GM18511 (cell line): ENCODE results near the gene CUTC.
A peak's percentile ranks its signal among the peaks of the same experiment; 100 is the strongest.
"Not testable (repeated sequence)": the region's sequence is repeated elsewhere in the genome, so short reads cannot be mapped to it uniquely, and the experiment has no call there.

Experiments
- ATAC-seq: cut with Tn5 transposase; IDR thresholded peaks from one replicate; pipeline ENCODE4 v1.9.1; 2021; ENCODE audit warnings: mild to moderate bottlenecking, moderate library complexity; ENCODE audit not compliant: unreplicated experiment

CUTC gene

DNA sequence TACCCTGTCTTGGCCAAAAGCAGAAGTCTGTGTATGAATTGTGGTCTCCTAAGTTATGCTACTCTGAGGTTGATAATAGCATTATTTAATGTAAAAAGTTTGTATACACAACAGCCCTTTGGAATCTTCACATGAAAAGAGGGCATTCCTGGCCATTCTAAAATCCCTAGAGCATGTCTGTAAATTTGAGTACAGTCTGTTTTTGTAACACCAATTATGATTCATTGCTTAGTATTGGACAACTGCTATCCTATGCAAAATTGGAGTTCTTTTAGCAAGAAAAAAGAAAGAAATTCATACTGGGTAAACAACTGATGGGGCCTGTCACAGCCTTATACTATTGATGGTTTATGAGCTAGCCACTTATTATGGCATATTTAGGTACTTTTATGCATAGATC, 10.2 kb downstream of the CUTC start:
- no peak for ATAC-seq

DNA sequence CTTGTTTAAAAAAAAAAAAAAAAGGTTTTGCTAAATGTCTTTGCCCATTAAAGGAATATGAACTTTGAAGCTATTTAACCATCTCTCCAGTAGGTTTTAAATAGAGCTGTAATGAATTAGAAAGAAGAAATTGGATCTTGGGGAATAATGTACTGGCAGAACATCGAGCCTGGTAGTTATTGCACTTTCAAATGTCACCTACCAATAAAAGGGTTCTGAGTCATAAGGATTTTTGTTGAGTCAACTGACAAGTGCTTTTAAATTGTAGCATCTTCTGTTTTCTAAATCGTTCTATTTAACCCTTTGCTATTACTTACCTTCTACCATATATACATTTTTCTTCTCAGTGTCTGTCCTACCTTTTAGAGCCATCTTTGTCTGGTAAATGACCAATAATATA, 10.7 kb downstream of the CUTC start:
- ATAC-seq, result no peak

DNA sequence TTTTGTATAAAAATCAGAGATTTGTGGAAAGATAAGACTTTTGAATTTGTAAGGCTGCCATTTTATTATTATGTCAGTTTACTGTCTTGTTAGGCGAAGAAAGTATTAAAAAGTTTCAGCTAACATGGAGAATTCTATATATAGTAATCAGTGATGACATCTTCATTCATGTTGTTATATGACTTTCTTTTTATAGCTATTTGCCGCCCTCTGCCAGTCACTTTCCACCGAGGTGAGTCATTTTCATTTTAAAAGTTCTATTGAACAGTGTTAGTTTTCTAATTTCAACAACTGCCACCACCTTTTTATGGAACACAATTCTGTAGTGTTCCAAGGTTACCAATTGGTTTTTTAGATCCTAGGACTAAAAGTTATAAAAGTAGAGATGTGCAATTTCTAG, 11.8 kb downstream of the CUTC start:
- no peak for ATAC-seq

DNA sequence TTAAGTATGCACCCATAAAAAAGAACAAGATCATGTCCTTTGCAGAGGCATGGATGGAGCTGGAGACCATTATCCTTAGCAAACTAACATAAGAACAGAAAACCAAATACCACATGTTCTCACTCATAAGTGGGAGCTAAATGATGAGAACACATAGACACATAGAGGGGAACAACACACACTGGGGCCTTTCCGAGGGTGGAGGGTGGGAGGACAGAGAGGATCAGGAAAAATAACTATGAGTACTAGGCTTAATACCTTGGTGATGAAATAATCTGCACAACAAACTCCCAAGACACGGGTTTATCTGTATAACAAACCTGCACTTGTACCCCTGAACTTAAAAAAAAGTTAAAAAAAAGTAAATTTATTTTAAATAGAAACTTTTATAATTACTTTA, 14.1 kb downstream of the CUTC start:
- ATAC-seq, result not testable (repeated sequence)

DNA sequence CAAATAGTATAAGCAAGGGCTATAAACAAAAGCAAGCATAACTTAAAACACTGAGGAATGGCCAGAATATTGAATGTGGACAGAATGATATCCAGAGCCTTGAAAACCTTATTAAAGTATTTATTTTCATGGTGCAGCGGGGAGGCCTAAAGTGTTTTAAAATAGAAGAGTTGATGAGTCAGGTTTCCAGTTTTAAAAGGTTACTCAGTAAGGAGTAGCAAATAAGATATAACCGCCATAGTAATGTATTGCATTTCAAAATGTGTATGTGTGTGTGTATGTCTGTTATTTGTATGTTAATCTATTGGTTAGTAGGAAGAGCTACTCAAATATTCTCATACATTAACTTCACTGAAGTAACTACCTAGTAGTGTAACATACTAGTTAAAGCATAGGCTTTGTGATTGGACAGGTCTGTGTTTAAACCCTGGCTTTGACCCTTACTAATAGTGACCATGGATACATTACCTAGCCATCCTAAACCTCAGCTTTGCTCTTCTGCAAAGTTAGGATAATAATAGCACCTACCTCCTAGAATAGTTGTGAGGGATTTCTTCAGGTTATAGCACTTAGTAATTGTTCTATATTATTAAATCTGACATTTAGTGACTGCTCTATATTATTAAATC, 16.9 kb downstream of the CUTC start:
- ATAC-seq, result no peak

DNA sequence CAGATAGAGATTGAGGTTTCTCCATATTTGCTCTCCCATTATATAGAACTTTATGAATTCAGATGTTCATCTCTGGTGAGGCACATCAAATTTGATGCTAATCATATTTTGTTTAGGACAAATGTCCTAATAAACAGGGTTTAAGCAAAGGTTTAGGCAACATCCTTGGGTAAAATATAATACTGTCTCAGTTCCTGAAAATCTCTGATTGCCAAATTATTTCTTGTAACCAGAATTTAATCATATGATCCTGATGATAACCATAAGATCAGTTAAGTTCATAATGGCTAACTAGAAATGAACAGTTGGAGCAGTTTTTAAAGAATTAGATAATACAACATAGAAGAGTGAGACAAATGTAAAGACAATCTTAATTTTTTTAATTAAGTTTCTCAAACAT, 18.6 kb downstream of the CUTC start:
- ATAC-seq, result no peak

DNA sequence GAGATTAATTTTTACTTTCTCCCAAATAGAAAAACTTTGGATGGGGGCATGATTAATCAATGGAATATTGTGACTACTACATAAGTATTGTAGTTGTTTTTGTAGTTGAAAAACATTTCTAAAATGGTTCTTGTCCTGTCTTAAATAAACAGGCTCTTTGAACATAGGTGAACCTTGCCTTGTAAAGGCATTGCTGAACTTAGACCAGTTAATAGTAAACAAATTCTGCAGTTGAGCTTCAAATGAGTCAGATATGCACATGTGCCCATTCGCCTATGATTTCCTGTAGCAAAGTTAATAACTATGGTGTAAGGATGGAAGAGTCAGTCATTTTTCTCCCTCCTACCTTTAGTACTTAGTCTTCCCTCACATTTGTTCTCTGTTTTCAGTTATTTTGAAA, 22.6 kb downstream of the CUTC start:
- ATAC-seq, result no peak

DNA sequence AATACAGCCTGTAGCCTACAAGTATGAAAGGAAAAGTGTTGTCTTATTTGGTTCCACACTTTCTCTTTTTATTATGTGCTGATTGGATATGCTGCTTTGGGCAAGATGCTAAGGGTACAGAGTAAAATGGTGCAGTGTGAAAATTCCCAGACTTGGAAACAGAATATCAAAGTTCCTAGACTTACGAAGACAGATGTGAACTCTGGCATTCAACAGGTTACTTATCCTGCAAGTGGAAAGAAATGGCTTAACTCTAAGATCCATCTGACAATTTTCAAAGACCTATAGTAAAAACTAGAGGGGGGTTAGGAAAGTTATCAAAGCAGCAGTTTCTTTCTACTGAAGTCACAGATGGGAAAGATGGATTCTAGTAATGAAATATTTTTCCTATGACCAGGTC, 24.1 kb downstream of the CUTC start:
- no peak for ATAC-seq

DNA sequence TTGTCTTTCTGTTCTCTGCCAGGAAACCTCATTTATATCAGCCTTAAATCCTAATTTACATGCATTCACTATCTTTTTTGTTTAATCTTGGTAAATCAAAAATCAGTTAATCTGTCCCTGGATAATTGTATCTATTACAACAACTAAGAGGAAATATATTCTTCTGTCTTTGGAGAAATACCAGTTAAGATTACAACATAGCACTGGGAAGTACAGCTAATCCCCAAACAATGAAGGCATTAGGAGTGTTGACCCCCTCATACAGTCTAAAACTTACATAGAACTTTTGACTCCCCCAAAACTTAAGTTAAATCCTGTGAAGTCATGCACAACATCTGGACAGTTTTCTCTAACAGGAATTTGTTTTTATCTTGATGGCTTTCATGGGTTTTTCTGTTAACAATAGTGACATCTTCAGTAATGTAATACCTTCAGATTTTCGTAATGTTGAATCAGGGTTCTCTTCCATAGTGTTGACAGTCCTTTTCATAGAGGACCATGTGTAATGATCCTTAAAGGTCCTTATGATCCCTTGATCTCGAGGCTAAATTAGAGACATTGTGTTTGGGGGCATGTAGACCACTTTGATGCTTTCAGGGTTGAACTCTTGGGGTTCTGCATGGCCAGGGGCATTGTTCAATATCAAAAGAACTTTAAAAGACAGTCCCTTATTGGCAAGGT, 26.3 kb downstream of the CUTC start:
- ATAC-seq, result no peak

DNA sequence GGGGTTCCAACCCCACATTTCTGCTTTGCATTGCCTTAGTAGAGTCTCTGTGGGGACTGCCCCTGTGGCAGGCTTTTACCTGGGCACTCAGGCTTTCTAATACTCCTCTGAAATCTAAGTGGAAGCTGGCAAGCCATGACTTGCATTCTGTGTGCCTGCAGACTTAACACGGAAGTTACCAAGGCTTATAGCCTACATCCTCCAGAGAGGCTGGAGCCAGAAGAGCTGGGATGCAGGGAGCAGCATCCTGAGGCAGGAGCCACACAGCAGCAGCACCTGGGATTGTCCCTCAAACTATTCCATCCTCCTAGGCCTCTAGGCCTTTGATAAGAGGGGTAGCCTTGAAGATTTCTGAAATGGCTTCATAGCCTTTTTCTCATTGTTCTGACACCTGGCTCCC, 28.3 kb downstream of the CUTC start:
- ATAC-seq, result no peak

DNA sequence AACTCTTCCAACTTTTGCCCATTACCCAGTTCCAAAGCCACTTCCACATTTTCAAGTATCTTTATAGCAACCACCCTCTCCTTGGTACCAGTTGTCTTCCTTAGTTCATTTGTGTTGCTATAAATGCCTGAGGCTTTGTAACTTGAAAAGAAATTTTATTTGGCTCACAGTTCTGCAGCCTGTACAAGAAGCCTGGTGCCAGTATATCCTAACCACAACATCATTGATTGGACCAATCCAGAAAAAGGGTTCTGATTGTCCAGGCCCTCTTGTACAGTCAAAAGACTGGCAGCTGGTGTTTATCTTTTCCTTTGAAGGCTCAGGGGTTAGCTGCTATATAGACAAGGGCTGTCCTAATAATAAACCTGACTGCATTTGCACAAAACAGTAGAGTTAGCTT, 29.3 kb downstream of the CUTC start:
- no peak for ATAC-seq

DNA sequence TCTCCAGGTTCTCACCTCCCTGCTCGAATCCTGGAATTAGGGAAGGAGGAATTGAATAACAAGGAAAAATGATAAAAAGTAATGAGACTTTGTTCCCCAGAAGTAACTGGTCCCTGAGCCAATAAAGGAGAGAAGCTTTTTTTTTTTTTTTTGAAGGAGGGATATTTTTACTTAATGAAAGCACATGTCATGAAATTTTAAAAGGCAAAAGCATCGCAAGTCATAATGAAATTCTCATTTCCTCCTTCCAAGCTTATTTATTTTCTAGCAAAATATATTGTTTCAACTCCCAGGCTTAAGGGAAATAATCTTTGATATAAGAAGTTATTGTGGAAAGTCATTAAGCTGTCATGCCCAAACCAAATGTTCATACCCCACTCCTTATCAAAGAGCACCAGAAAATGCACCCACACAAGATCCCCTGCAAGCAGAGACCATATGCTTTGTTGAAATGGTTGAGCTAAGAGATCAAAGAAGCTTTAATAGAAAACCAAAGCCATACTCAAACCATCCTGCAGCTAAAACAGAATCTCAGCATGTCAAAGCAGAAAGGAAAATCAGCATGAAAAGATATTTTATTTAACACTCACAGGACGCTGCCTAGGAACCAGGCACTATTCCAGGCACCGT, 33.8 kb downstream of the CUTC start:
- ATAC-seq, result no peak

DNA sequence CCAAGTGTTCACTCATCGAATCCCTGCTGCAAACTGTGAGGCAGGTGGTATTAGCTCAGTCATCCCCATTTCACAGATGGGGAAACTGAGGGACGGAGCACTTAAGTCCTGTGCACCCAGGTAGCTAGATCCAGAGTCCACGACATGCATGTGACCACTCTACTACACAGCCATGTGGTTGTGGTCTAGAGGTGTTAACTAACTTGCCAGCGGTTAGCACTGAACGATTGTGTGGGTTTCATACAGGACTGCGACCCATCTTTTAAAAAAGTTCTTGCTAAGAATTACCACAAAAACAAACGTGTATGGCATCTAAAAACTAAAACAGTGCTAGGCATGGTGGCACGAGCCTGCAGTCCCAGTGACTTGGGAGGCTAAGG, 34.3 kb downstream of the CUTC start:
- peak; percentile 89 for ATAC-seq

DNA sequence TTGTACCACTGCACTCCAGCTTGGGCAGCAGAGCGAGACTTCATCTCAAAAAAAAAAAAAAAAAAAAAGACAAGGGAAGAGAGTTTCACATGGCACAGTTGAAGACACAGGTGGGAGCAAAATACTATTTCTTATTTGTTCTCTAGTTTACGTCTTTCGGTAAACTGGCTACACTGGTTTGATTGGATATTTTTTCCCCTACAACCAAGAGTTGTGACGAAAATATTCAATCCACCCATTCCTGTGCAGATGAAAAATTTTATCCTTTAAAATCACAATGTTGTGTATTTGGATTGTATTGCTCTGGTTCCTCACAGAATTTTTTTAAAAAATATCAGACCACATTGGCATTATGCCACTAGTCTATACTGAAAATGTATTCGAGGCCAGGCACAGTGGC, 35.9 kb downstream of the CUTC start:
- no peak for ATAC-seq

DNA sequence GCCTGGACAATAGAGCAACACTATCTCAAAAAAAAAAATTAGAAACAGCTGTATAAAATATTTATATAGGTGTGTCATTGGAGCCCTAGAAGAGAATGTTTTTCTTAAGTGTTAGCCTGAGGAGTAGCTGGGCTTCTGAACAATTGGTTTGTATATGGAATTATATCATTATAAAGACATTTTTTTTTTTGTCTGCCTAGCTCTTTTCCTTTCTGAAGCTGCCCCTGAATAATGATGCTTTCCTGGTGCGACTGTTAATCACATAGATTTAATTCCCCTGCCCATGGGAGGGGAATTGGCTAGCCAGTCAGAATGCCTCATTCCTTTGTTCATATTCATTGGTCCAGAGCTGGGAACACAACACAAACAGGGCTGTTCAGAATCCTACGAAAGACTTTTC, 36.5 kb downstream of the CUTC start:
- ATAC-seq, result no peak

DNA sequence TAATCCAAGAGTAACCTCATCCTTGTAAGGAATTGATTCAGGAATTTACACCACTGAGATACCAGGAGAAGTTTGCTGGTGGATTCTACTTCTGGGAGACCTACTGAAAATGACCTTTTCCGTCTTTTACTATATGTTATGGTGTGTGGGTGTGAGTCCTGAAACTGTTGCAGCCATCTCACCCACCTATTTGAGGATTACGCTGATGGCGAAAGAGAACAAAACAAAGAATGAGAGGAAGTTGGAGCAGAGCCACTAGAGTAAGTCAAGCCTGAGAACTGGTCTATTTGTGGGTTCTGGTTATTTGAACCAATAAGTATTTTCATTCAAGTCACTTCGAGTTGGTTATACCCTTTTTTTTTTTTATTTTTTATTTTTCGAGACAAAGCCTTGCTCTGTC, 37.7 kb downstream of the CUTC start:
- no peak for ATAC-seq

DNA sequence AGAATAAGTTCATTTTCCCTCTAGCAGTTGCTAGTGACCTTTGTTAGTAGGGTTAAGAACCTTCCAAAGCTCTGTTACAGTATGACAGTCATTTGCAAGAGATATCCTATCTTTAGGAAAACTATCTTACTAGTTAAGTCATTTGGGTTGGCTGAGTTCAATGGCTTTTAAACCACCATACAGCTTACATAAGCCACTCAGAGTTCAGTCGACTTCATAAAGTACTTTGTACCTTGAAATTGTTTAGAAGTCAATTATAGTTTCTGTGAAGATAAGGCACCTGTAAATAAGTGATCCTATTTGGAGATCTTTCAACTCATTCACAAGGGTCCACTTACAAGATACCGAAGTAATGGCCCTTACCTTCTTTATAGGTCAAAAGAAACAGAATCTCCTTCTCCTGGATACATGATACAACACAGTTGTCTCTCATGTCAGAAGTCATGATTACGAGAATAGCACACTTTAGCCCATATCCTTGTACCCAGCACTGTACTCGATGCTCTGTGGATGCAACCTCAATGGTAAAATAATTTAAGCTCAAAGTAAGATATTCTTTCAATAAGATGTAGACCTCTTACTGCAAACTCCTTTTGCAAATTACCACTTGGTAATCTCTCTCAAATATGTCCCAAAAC, 38.5 kb downstream of the CUTC start:
- ATAC-seq, result no peak

DNA sequence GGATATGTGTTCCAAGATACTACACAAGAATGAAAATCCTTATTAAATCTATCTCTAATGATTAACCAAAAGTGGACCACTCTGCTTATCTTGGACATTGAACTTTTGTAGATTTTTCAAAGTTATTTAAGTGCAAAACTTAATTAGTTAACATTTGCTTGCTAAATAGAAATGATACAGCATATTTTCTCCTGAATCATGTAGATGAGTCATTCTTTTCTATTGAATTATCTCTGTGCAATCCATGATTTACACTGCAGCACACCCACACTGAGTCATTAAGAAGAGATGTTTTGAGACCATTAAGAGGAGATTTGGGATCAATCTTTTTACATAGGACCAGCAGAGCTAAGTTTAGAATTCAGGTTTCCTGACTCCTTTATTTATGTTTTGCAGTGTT, 43.8 kb downstream of the CUTC start:
- ATAC-seq, result no peak

DNA sequence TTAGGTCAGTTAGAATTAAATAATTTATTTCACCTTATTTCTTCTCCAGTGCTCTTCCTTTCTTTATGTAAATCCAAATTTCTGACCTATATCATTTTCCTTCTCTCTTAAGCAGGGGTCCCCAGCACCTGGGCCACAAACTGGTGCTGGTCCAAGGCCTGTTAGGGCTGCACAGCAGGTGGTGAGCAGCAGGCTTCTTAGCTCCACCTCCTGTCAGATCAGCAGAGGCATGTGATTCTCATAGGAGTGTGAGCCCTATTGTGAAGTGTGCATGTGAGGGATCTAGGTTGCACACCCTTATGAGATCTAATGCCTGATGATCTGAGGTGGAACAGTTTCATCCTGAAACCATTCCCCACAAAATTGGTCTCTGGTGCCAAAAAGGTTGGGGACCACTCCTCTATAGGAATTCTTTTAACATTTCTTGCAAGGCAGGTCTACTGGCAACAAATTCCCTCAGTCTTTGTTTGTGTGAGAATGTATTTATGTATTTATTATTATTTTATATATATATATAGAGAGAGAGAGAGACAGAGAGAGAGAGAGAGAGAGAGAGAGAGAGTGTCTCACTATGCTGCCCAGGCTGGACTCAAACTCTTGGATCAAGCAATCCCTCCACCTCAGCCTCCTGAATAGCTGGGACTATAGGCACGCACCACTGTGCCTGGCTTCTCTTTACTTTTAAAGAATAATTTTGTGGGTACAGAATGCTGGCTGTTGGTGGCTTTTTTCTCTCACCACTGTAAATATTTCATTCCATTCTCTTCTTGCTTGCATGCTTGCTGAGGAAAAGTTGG, 46.1 kb downstream of the CUTC start:
- no peak for ATAC-seq

DNA sequence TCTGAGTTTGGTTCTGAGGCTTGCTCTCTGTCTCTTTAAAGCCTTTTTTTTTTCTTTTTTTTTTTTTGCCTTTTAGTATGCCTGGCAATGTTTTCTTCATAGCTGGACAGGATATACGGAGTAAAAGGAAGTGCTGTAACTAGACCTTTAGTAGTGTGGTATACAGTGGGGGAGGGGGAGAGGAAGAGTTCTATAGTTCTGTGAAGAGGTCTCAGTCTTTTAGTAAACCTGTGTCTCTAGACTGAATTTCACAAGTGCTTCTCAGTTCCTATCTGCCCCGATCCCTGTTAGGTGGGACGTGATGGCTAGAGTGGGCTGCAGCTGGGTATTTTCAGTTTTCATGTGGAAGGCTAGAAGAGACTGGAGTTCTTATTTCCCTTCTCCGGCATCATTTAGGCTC, 47.3 kb downstream of the CUTC start:
- ATAC-seq, result no peak

DNA sequence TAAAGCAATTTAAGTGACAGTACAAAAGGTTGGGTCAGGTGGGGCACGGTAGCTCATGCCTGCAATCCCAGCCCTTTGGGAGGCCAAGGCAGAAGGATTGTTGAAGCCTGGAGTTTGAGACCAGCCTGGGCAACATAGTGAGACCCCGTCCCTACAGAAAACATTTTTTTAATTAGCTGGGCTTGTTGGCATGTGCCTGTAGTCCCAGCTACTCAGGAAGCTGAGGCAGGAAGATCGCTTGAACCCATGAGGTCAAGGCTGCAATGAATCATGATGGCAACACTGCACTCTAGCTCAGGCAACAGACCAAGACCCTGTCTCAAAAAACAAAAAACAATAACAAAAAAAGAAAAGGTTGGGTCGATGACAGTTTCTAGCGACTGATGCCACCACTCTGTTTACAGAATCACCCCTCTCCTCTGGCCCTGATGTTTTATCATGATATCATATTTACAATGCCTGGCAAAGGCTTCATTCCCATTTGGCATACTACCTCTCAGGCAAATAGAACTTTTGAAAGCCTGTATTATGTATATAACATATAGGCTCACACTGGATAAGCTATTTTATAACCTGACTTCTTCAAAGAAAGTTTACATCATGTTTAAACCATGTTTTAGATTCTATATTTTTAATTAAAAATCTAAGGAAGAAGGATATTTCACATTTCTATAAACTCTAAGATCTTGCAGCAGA, 49.8 kb downstream of the CUTC start:
- ATAC-seq, result no peak
